PC-9 (cell line): Measurements from ENCODE around the gene DUSP22.

ENCODE experiments used
- CTCF ChIP-seq: fragments of 200-600 bp; sonication (generic); conservative IDR thresholded peaks from 2 replicates; pipeline ENCODE4 v1.6.1; 2017; ENCODE audit warnings: mixed run types, antibody characterized with exemption, mild to moderate bottlenecking, moderate library complexity
- EZH2 ChIP-seq: fragments of 200-600 bp; sonication (generic); IDR thresholded peaks from 2 replicates; pipeline ENCODE4 v1.8.0; 2017; ENCODE audit warnings: antibody characterized with exemption, low read depth

GRCh38 chr6:331622-332521, 39.6 kb downstream of the DUSP22 start:
- TF ChIP-seq CTCF (no peak), EZH2 (no peak)
